ENCODE data around the gene RAD51B. TPM values are rescaled to one million over a fixed set of nuclear protein-coding genes. Genes with fewer than 3 reads are reported as not detected.
"Not testable (repeated sequence)": the region's sequence is repeated elsewhere in the genome, so short reads cannot be mapped to it uniquely, and the experiment has no call there.

Gene RAD51B
- total and polyA plus RNA-seq, 3 donors from 2014 or later = 5.5 to 22.5 (median 19.1) TPM

GRCh38 chr14:68047906-68048305, 228.3 kb downstream of the RAD51B start:
- TF ChIP-seq CTCF (IDR thresholded peaks at IDR 0.05) (no peak), POLR2A (IDR thresholded peaks at IDR 0.05) (no peak)
- DNase-seq = no peak
- Histone ChIP-seq H3K27ac (no peak overlapping the region), H3K27me3 (no peaks in the 10 kb centered on the region), H3K4me1 (peaks cover 8% of the 10 kb centered on the region), H3K36me3 (ENCODE audit: low read depth, missing control alignments) (no peaks in the 10 kb centered on the region), H3K4me3 (no peak overlapping the region), H3K9me3 (no peaks in the 10 kb centered on the region)
- WGBS, 2 donors = 45 to 57% methylated on average over 6 of the region's 6 CpGs
- intact Hi-C loops (cut with DNase I; ENCODE audit: low total_unique reads) = no loop called here

GRCh38 chr14:68048815-68049214, 229.2 kb downstream of the RAD51B start:
- H3K9me3 ChIP-seq; H3K27me3 ChIP-seq; H3K27ac ChIP-seq; H3K4me1 ChIP-seq; DNase-seq; H3K4me3 ChIP-seq; H3K36me3 ChIP-seq (ENCODE audit: low read depth, missing control alignments); intact Hi-C loops (cut with DNase I; ENCODE audit: low total_unique reads): not testable (repeated sequence)
- 94 to 98% methylated on average over 2 of the region's 2 CpGs for WGBS, 2 donors

- H3K27me3 ChIP-seq = no peaks in the 10 kb centered on the region
- no peak overlapping the region for H3K27ac ChIP-seq
- no peak overlapping the region for H3K4me3 ChIP-seq
- TF ChIP-seq POLR2A (IDR thresholded peaks at IDR 0.05) (no peak), CTCF (IDR thresholded peaks at IDR 0.05) (no peak)
- no peak for DNase-seq
- no peaks in the 10 kb centered on the region for H3K36me3 ChIP-seq (ENCODE audit: low read depth, missing control alignments)
- H3K4me1 ChIP-seq = no peaks in the 10 kb centered on the region
- no peaks in the 10 kb centered on the region for H3K9me3 ChIP-seq
- intact Hi-C loops (cut with DNase I; ENCODE audit: low total_unique reads) = no loop called here
- 93 to 95% methylated on average over 2 of the region's 2 CpGs for WGBS, 2 donors
Observed at GRCh38 chr14:68050177-68050576, 230.6 kb downstream of the RAD51B start.

- 92 to 93% methylated on average over 1 of the region's 1 CpG for WGBS, 2 donors
- Histone ChIP-seq H3K4me3 (no peak overlapping the region), H3K27ac (no peak overlapping the region), H3K9me3 (no peaks in the 10 kb centered on the region), H3K27me3 (no peaks in the 10 kb centered on the region), H3K36me3 (ENCODE audit: low read depth, missing control alignments) (no peaks in the 10 kb centered on the region), H3K4me1 (no peaks in the 10 kb centered on the region)
- no peak for TF ChIP-seq POLR2A (IDR thresholded peaks at IDR 0.05)
- no peak for TF ChIP-seq CTCF (IDR thresholded peaks at IDR 0.05)
- DNase-seq = no peak
- intact Hi-C loops (cut with DNase I; ENCODE audit: low total_unique reads) = no loop called here
Observed at GRCh38 chr14:68051146-68051545, 231.6 kb downstream of the RAD51B start.

- Histone ChIP-seq H3K36me3 (ENCODE audit: low read depth, missing control alignments) (no peaks in the 10 kb centered on the region), H3K27ac (no peak overlapping the region), H3K4me3 (no peak overlapping the region), H3K9me3 (no peaks in the 10 kb centered on the region), H3K4me1 (no peaks in the 10 kb centered on the region), H3K27me3 (no peaks in the 10 kb centered on the region)
- no peak for DNase-seq
- intact Hi-C loops (cut with DNase I; ENCODE audit: low total_unique reads) = no loop called here
- TF ChIP-seq POLR2A (IDR thresholded peaks at IDR 0.05) = no peak
- 45 to 48% methylated on average over 1 of the region's 1 CpG for WGBS, 2 donors
Observed at GRCh38 chr14:68060198-68060597, 240.6 kb downstream of the RAD51B start.

GRCh38 chr14:68062651-68063050, 243.1 kb downstream of the RAD51B start:
- no peaks in the 10 kb centered on the region for H3K36me3 ChIP-seq (ENCODE audit: low read depth, missing control alignments)
- intact Hi-C loops (cut with DNase I; ENCODE audit: low total_unique reads) = no loop called here
- no peaks in the 10 kb centered on the region for H3K27me3 ChIP-seq
- no peaks in the 10 kb centered on the region for H3K4me1 ChIP-seq
- WGBS, 2 donors = 91 to 94% methylated on average over 2 of the region's 2 CpGs
- TF ChIP-seq CTCF (IDR thresholded peaks at IDR 0.05) (no peak), POLR2A (IDR thresholded peaks at IDR 0.05) (no peak)
- no peak for DNase-seq
- no peak overlapping the region for H3K27ac ChIP-seq
- H3K9me3 ChIP-seq = no peaks in the 10 kb centered on the region
- H3K4me3 ChIP-seq = no peak overlapping the region
